ENCODE measurements around the gene FLT4.

FLT4 gene

GRCh38 chr5:180641566-180641900, 7.9 kb downstream of the FLT4 start:
- no peak overlapping the region for H3K4me3 ChIP-seq (ENCODE audit: low read depth, low read length)
- no peak for DNase-seq
- H3K27ac ChIP-seq: no peak overlapping the region
- H3K36me3 ChIP-seq (replicated peaks): no peaks in the 10 kb centered on the region
- in situ Hi-C loops (cut with HindIII; ENCODE audit: low pct_ligation_motif_present, low sequenced_read_pairs): no loop called here
- no peaks in the 10 kb centered on the region for H3K27me3 ChIP-seq (replicated peaks)
- TF ChIP-seq CTCF (IDR thresholded peaks at IDR 0.05; ENCODE audit: low read depth, low read length, missing control alignments): no peak

DNA sequence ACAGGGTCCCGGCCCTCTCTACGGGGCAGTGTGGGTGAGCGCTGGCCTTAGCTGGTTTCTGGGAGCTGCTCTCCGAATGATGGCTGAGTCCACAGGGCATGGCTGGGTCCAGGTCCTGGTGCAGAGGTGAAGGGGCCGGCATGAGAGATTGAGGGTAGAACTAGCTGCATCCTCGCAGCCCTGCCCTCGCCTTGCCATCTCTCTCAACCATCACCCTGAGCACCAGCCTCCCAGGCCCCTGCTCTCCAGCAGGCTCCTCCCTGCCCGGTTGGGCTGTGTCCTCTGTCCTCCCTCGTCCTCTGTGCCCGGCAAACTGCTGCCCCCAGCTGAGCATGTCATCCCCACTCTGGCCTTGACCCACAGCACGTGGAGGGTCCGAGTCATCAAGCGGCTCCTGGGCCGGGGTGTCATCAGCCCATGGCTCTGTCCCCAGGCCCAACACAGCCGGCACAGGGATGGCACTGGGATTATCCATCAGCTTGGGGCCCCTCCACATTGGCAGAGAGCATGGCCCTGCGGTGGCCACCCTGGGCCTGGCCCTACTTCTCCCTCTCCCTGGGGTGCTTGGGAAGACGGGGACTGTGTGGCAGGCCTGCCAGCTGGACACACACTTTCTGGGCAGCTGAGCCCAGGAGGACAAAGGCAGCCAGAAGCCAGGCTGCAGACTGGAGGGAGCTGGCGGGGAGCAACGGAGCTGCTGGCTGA, 8.4 kb downstream of the FLT4 start:
- H3K4me3 ChIP-seq (ENCODE audit: low read depth, low read length): no peak overlapping the region
- DNase-seq: no peak
- no peaks in the 10 kb centered on the region for H3K27me3 ChIP-seq (replicated peaks)
- no peak overlapping the region for H3K27ac ChIP-seq
- in situ Hi-C loops (cut with HindIII; ENCODE audit: low pct_ligation_motif_present, low sequenced_read_pairs): no loop called here
- no peaks in the 10 kb centered on the region for H3K36me3 ChIP-seq (replicated peaks)
- no peak for TF ChIP-seq CTCF (IDR thresholded peaks at IDR 0.05; ENCODE audit: low read depth, low read length, missing control alignments)

DNA sequence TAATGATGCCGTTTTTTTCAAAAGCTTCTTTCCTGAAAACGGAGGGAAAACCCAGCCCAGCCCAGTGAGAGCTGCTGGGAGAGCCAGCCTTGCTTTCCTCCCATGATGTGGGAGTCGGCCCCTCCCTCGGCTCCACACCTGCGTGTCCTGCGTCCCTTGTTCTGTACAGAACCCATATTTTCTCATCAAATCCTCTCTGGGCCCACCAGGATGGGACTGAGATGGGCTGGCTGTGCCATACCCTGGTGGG, 8.9 kb downstream of the FLT4 start:
- no peak for DNase-seq
- in situ Hi-C loops (cut with HindIII; ENCODE audit: low pct_ligation_motif_present, low sequenced_read_pairs): no loop called here
- no peaks in the 10 kb centered on the region for H3K36me3 ChIP-seq (replicated peaks)
- no peaks in the 10 kb centered on the region for H3K27me3 ChIP-seq (replicated peaks)
- no peak overlapping the region for H3K27ac ChIP-seq
- no peak for TF ChIP-seq CTCF (IDR thresholded peaks at IDR 0.05; ENCODE audit: low read depth, low read length, missing control alignments)
- no peak overlapping the region for H3K4me3 ChIP-seq (ENCODE audit: low read depth, low read length)

DNA sequence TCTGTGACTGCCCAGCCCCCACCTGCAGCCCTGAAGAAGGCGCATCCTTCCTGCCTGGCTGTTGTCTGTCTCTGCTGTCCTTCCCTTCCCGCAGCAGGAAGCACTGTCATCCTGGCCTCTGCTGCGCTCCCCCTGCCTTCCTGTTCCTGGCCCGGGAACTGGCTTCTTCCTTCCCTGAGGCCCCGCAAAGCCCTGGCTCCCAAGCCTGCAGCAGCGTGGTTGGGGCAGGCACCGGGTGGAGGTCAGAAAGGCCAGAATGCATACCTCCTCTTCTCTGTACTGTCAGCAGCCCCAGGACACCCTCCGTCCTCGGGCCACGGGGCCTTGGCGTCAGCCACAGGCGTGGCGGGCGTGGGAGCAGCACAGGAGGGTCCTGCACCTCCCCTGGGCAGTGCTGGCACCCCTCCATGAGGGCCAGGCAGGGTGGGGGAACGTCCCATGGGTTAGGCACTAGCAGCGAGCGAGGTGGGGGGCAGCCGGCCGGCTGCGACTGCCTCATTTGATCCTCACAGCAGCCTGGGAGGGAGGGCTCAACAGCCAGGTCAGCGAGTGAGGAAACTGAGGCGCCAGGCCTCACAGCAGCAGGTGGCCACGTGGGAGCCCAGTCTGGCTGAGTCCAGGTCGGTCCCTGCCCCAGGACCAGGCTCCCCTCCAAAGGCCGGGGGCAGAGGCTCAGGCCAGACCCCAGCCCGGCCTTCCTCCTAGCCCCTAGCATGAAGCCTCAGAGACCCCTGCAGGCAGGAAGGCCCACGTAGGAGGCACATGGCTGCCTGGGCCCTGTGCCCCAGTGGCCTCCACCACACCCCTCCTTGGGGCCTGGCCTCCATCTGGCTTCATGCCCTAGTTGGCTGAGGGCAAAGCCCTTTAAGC, 9.4 kb downstream of the FLT4 start:
- no peaks in the 10 kb centered on the region for H3K27me3 ChIP-seq (replicated peaks)
- in situ Hi-C loops (cut with HindIII; ENCODE audit: low pct_ligation_motif_present, low sequenced_read_pairs): no loop called here
- DNase-seq: no peak
- no peak for TF ChIP-seq CTCF (IDR thresholded peaks at IDR 0.05; ENCODE audit: low read depth, low read length, missing control alignments)
- H3K4me3 ChIP-seq (ENCODE audit: low read depth, low read length): no peak overlapping the region
- H3K36me3 ChIP-seq (replicated peaks): no peaks in the 10 kb centered on the region
- no peak overlapping the region for H3K27ac ChIP-seq

DNA sequence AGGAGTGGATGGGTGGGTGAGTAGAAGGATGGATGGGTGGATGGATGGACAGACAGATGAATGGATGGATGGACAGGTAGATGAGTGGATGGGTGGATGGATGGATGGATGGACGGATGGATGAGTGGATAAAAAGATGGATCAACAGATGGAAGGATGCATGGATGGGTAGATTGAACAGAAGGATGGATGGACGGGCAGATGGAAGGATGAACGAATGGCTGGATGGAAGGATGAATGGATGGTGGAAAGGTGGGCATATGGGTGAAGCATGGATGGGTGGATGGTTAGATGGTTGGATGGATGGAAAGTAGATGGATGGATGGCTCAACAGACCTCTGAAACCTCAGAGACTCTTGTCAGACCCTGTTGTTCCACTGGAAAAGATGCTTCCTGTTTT, 10.1 kb downstream of the FLT4 start:
- no peak overlapping the region for H3K4me3 ChIP-seq (ENCODE audit: low read depth, low read length)
- no peak for TF ChIP-seq CTCF (IDR thresholded peaks at IDR 0.05; ENCODE audit: low read depth, low read length, missing control alignments)
- H3K27ac ChIP-seq: no peak overlapping the region
- no peak for DNase-seq
- in situ Hi-C loops (cut with HindIII; ENCODE audit: low pct_ligation_motif_present, low sequenced_read_pairs): no loop called here
- no peaks in the 10 kb centered on the region for H3K27me3 ChIP-seq (replicated peaks)
- H3K36me3 ChIP-seq (replicated peaks): no peaks in the 10 kb centered on the region
